GM12801 (cell line): ENCODE measurements around the gene SLC6A7.

Source experiments
- TF ChIP-seq, protein P1 (sequence below): IDR thresholded peaks from one replicate; pipeline ENCODE4 v1.5.1; 2011; ENCODE audit warnings: control low read depth; ENCODE audit not compliant: insufficient read length; ENCODE audit errors: extremely low read depth

Gene SLC6A7

DNA sequence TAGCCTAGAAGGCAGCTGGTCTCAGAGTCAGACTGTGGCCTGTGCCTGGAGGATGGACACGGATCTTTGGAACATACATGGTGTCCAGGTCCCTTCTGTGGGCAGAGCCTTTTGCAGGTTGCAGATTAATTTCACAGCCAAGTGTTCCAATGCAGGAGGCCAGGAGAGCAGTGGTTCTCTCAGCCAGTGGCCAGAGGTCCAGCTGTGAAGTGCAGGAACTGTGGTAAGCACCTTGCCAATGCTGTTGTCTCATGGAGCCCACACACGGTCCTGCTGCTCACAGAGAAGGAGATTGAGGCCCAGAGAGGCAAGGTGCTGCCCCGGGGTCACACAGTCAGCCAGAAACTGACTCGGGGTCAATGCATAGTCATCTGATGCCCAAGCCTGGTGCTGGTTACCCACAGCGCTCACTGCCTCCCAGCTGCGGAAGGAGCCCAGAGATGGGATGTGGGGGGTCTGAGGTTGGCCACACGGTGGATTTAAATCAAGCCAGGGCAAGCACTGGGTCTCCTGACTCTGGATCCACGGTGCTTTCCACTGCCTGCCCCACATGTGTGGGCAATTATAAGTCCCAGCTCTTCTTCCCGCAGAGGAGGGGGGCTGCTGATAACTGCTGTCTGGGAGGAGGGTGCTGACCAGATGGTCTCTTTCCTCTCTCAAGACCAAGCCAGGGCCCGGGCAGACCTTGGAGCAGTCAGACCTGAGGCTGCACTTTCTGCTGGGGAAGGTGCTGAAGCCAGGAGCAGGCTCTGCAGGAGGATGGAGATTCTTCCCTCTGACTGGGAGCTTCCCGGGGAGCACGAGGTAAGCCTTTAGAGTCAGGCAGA, 37.0 kb upstream of the SLC6A7 start:
- TF ChIP-seq, protein P1, sequence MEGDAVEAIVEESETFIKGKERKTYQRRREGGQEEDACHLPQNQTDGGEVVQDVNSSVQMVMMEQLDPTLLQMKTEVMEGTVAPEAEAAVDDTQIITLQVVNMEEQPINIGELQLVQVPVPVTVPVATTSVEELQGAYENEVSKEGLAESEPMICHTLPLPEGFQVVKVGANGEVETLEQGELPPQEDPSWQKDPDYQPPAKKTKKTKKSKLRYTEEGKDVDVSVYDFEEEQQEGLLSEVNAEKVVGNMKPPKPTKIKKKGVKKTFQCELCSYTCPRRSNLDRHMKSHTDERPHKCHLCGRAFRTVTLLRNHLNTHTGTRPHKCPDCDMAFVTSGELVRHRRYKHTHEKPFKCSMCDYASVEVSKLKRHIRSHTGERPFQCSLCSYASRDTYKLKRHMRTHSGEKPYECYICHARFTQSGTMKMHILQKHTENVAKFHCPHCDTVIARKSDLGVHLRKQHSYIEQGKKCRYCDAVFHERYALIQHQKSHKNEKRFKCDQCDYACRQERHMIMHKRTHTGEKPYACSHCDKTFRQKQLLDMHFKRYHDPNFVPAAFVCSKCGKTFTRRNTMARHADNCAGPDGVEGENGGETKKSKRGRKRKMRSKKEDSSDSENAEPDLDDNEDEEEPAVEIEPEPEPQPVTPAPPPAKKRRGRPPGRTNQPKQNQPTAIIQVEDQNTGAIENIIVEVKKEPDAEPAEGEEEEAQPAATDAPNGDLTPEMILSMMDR = no peak

GRCh38 chr5:150153483-150153882, 36.4 kb upstream of the SLC6A7 start:
- TF ChIP-seq, protein P1 = no peak

DNA sequence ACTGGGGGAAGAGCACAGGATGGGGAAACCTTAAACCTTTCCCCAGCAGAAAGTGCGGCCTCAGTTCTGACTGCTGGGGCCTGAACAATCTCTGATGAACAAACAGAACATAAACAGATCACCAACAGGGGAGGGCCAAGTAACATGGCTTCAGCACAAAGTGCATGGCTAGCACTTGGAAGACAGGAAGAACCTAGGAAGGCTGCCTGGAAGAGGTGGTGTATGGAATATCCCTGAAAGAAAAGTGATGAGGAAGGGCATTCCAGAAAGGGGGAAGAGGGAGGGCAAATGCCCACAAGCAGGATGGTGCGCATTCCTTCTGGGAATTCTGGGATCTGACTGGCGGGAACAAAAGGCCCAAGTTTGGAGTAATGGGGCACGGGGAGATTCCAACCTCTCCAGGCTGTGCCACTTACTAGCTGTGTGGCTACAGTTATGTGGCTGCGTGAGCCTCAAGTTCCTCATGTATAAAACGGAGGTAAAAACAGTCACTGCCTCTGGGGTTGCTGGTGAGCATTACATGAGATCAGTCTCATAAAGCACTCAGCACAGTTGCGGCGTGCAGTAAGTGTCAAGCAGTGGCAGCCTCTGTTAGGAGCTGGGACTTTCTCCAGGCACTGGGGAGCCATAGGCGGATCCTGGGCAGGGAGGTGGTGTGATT, 35.8 kb upstream of the SLC6A7 start:
- TF ChIP-seq, protein P1 = no peak

DNA sequence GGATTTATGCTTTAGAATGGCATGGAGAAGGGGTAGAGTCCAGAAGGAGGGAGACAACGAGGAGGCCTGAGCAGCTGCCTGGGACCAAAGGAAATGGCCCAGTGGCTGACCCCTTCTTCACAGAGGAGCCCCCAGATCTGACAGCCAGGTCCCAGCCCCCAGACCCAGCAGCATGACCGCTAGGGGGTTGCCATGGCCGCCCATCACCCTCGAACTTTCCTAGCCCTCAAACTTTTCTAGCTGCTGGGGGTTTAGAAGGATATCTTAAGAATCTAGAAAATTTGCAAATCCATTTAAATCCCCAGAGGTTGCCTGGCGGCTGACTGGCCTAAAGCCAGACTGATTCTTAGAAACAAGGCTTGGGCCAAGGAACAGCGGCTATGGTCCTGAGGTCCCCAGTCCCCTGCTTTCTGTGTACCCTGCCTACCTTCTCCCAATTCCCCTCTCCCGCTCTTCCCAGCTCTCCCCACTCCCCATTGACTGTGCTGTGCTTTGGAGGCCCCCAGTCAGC, 35.2 kb upstream of the SLC6A7 start:
- TF ChIP-seq, protein P1 = no peak

DNA sequence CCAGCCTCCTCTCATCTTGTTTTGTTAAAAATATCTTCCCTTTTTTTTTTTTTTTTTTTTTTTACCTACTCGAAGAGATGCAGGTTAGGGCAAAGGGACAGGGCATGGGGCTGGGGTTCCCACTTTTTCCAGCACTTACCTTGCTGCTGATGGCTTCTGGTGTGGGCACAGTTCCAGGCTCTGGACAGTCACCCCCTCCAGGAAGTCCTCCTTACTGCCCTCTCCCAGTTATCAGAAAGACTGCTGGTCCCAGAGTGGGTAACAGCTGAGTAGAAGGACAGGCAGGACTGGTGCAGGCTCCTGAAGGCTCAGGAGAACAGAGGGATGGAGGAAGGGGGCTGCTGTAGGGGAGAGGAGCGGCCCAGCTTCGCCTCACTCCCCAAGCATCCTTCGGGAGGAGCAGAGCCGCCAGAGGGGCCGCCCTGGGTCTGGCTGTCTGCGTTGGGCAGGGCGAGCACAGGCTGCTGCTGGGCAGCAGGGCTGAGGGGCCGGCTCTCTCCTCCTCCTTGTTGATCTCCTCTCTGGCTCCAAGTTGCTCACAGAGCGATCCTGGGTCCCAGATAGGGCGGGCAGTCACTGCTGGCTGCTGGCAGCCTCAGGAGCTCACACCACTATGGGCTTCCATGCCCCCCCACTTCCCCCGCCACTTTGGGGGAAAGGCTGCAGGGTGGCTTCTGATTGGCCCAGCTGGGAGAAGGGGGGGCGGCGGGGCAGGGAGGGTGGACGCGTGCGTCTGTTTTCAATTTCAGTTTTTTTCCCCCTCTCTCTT, 34.4 kb upstream of the SLC6A7 start, which contains the start of gene PDGFRB:
Gene PDGFRB (minus strand): TSS at position 588 of the 769 bp plus-strand sequence. CDS start 18,798 bp downstream, outside the sequence.
- TF ChIP-seq, protein P1 = no peak

GRCh38 chr5:150156027-150156368, 33.9 kb upstream of the SLC6A7 start:
- TF ChIP-seq, protein P1 = no peak

- TF ChIP-seq, protein P1 = no peak
Measured at GRCh38 chr5:150156540-150156939, 33.3 kb upstream of the SLC6A7 start.
